ENCODE measurements around the gene PATJ.

PATJ gene

DNA sequence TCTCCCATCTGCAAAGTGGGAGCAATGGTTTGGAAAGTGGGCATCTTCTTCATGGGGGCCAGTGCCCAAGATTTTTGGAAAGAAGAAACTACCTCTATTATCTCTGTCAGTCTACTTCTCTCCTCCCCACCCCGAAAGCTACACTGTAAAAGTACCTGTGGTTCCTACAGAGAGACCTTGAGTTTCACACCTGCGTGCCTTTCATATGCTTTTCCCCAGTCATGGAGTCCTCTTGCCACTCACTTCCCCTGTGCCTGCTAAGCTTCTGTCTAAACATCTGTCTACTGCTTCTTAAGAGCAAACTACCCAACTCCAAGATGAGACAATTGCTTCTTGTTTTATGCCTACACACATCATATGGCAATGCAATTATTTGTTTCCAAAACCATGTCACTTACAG, 261.5 kb downstream of the PATJ start:
- DNase-seq, result no peak

DNA sequence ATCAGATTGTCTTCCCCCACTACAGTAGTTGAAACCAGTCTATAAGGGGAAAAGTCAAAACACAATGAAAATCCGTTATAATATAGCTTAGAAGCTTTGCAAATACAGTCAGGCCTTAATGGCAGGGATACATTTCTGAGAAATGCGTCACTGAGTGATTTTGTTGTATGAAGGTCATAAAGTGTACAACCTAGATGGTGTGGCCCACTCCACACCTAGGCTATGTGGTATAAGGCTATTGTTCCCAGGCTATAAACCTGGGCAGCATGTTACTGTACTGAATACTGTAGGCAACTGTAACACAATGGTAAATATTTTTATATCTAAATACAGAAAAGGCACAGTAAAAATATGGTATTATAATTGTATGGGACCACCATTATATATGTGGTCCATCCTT, 264.4 kb downstream of the PATJ start:
- DNase-seq, result no peak

GRCh38 chr1:62011006-62011405, 268.7 kb downstream of the PATJ start:
- no peak for DNase-seq

DNA sequence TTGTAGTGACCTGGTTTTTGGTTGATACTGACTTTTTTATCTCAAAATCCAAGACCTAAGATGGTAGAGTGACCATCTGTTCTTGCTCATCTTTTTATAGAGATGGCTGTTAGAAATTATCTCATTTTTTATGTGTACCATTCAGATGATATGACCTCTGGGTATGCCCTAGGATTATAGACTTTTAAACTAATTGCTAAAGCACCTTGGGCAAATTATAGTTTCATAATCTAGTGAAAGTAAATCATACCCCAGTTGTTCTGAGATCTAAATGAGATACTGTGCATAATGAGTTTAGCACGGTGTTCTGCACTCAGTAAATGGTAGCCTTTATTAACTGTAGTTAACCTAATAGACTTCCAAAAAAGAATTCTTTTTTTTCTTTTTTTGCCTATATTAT, 269.8 kb downstream of the PATJ start:
- DNase-seq, result no peak

DNA sequence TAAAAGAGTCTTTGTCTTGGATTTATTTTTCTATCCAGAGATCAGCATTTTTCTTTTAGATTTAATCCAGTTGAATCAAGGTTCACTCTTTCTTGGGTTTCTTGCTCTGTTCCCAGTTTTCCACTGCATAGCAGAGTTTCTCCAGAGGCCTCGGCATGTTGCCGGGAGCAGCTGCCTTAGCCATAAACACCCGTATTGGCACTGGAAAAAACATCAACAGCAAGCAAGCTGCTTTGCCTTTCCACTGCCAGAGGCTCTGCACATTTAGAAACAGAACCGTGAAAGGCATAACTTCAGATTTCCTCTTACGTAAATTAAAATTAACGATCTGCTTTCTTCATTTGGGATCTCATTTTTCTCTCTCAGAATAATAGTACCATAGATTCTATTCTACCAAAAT, 270.6 kb downstream of the PATJ start:
- no peak for DNase-seq

DNA sequence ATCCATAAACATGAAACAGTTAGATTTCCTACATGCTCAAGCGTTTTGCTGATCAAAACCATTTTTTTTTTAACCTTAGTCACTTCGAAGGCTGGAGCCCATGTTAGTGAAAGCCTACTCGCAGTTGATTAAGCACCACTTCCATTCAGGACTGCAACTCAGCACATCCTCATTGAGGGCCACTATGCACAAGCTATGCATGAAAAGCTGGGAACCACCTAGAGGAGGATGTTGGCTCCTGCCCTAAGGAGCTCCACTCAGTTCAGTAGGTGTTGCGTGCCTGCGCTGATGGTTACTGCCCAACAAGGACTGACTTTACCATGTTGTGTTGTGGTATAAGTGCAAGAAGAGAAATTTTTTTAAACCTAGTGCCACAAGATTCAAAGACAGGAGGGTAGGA, 271.0 kb downstream of the PATJ start:
- no peak for DNase-seq

DNA sequence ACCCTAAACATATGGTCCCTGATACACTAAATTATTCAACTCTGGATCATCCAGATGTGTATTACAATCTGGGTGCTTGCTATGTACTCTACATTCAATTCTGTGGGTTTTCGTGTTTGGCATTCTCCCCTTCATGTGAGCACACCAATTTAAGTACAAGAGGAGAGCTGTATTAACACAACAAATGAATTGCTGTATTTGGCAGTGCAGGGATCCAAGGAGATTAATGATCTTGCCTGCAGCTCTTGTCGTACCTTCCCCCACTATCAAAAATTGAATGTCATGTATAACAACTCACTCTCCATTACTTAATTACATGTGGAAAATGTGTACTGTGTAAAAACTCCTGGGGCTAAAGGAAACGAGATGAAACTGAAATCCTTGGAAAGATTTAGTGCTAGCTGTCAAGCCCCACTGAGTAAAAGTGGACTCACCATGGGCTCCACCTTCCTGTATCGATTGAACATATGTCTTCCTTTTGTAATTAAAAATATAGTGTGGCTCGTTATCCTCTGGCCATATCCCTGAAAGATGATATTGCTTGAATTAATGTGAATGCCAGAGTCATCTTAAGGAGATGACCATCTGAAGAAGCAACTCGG, 280.2 kb downstream of the PATJ start:
- no peak for DNase-seq

- no peak for DNase-seq
Observed at GRCh38 chr1:62024690-62025089, 282.4 kb downstream of the PATJ start.

- DNase-seq, result no peak
Observed at GRCh38 chr1:62025154-62025553, 282.9 kb downstream of the PATJ start.

- DNase-seq, result no peak
Observed at GRCh38 chr1:62025892-62026291, 283.6 kb downstream of the PATJ start.

DNA sequence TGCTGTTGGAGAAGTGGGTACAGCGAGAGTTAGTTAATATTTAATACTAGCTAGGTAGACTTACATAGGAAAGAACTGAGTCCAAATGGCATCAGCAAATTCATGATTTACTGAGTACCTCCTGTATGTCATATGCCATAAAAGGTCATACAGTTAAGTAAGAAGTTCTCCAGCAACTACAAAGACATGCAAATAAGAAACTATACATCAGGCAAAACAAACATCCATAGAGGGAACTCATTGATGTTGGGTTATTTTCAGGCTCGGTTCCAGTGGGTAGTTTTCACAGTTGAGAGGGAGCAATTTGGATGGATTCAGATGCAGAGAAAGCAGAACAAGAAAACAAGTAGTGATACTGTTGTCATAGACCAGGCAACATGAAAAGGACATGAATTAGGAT, 287.4 kb downstream of the PATJ start:
- DNase-seq, result no peak

DNA sequence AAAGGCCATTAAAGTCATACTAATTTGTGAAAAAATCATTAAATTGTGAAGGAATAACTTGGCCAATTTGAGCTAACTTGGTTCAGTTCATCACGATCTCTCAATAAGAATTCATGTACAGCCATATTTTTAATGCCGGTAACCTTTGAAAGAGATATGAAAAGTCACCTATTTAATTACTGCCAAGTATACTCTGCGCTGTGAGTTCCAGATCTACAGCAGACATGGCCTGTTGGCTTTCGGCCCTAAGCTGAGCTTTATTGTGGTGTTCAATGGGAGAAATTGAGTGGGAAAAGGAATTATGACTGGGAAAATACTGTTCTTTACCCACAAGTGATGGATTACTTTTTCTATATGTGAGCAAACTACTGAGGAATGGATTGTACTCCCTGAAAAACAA, 292.5 kb downstream of the PATJ start:
- no peak for DNase-seq

DNA sequence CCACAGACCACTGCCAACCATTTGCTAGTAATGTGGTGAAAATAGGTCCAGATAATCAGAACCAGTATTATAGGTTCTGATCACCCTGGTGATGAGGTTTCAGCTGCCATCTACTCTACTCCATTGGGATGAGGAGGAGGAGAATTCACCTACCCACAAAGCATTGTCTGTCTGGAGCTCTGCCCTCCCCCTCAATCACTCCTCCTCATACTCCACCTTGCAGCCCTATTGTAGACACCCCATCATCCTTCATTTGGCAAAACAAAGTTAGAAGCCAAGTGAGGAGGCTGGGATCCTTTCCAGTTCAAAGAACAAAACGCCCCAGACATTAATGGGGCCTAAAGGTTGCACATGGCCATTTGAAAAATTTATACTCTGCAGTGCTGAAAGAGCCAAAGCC, 295.0 kb downstream of the PATJ start:
- no peak for DNase-seq

DNA sequence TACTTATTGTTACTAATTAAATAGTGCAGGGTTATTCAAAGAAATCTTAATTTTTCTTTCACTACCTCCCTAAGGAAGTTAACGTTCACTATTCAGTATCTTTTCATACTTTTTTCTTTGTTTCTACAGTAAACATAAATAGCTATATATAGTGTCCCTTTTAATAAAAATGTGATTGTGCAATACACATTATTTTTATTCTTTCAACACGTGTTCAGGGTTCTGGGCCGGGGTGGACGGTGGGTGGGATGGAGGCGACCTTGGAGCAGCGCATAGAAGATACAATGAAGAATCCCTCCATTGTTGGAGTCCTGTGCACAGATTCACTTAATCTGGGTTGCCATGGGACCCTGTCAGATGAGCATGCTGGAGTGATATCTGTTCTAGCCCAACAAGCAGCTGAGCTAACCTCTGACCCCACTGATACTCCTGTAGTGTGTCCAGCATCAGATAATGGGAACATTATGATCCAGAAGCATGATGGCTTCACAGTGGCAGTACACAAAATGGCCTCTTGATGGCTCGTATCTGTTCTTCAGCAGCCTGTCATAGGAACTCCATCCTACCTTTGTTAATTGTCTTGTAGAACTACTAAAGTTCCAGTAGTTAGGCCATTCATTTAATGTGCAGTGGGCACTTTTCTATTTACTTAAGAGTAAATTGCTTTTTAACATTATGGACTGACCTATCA, 296.5 kb downstream of the PATJ start:
- no peak for DNase-seq

- DNase-seq, result no peak
Observed at GRCh38 chr1:62040450-62040849, 298.2 kb downstream of the PATJ start.

DNA sequence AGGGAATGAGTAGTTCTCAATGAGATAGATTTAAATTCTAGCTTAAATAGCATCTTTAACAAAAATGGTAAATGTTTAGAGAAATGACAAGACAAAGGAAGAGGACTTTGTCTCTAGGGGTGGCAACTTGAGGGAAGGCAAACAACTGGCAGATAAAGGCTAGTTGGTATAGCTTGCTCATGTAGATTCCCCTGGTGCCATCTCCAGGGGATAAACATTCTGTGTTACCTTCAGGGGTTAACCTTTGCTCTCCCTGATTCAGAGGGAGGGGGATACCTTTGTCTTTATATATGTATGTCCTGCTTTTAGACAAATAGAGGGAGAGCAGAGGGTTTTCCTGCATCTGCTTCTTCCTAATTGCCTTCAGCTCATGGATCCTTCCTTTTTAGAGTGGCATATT, 298.7 kb downstream of the PATJ start:
- no peak for DNase-seq

DNA sequence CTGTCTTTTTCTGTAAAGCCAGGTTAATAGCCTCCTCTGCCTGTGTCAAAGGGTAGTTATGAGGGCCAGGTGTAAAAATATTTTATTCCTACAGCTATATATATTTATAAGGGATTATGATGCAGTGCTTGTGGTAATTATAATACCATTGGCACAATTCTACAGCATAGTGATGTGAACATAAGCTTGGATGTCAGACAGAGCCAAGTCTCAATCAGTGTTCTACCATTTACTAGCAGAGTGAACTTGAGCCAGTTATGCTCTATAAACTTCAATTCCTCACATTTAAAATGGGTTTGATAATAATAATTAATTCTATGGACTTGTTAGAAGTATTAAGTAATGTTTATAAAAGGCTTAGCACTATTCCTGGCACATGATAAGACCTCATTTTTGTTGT, 300.9 kb downstream of the PATJ start:
- no peak for DNase-seq

DNA sequence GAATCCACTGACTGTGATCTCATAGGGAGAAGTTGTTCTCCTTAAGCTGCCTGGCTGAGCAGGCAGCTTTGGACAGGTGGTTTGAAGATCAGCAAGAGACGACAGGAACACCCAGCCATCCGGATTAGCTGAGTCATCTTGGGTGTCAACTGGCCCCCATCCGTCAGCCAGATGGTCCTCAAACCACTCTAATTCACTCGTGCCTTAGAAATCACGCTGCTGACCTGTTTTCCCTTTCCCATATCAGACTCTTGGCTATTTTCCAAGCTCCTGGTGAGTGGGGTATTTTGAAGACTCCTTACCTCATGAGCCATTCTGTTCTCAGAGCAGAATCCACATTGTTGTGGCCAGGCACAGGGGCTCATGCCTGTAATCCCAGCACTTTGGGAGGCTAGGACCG, 303.3 kb downstream of the PATJ start:
- no peak for DNase-seq

GRCh38 chr1:62046927-62047326, 304.6 kb downstream of the PATJ start:
- DNase-seq, result no peak

GRCh38 chr1:62050165-62050564, 307.9 kb downstream of the PATJ start:
- no peak for DNase-seq

DNA sequence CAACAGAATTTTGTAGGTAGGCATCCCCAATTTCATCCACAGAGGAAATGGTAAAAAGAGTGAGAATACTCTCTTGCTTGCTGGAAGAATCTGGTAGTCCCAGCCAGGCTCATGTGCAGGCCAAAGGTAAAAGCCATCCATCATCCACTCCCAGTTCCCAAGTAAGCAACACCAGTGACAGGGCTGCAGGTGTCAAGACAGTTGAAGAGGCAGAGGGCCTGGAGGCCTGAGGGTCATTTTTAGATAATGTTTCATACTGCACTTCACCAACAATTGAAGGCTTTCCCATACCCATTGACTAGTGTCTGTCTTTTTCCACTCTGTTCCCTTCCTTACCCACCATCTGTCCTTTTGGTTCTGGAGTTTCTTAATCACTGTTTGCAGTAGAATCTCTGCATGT, 310.7 kb downstream of the PATJ start:
- DNase-seq, result no peak

DNA sequence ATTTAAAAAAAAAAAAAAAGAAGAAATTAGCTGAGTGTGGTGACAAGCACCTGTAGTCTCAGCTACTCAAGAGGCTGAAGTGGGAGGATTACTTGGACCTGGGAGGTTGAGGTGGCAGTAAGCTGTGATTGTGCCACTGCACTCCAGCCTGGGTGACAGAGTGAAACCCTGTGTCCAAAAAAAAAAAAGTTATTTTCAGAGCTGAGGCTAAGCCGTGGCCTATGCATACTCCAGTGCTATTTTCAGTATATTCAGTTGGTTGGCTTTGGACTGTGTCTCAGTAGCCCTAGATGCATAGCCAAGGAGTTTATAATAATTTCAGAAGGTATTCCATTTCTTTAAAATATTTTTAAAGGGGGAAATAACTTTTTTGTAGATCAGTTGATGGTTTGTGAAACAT, 311.9 kb downstream of the PATJ start:
- no peak for DNase-seq

DNA sequence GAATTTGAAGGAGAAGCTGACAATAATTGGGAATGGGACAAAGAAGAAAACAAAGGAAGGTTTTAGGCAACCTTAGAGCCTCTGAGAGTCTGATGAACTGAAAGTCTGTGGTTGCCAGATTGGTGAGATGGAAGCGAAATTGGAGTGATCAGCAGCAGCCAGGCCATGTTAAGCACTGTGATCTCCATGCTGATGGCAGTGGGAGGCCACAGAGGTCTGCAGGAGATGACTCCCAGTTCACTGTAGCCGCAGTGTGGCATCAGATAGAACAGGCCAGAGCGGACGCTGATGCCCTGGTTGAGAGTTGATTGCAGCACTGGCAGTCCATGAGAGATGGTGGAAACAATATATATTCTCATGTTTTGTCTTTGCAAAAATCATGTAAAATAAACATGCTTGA, 314.9 kb downstream of the PATJ start:
- no peak for DNase-seq

GRCh38 chr1:62057641-62058290, 315.5 kb downstream of the PATJ start:
- no peak for DNase-seq

GRCh38 chr1:62058956-62059355, 316.7 kb downstream of the PATJ start:
- no peak for DNase-seq
